Islet precursor cell (in vitro differentiated cells): Measurements from ENCODE around the gene PITPNB.

Experiments used
- DNase-seq: peaks from one replicate; pipeline ENCODE4 v3.0.0-alpha.2; 2018

Gene PITPNB

GRCh38 chr22:27919222-27919941 lies at the start of gene PITPNB:
Gene PITPNB (minus strand): TSS chr22:27919256. CDS start chr22:27919191, 65 bp downstream.
- DNase-seq: peak; percentile 98

GRCh38 chr22:27966168-27967064 lies 47.4 kb upstream of the PITPNB start:
- DNase-seq: no peak

- no peak for DNase-seq
Measured at GRCh38 chr22:27962268-27963044, 43.4 kb upstream of the PITPNB start.

GRCh38 chr22:27961680-27962079 lies 42.6 kb upstream of the PITPNB start:
- no peak for DNase-seq

- DNase-seq: no peak
Measured at GRCh38 chr22:27961182-27961581, 42.1 kb upstream of the PITPNB start.

GRCh38 chr22:27959335-27960090 lies 40.5 kb upstream of the PITPNB start:
- no peak for DNase-seq

GRCh38 chr22:27952779-27953178 lies 33.7 kb upstream of the PITPNB start:
- DNase-seq: no peak

GRCh38 chr22:27952091-27952490 lies 33.0 kb upstream of the PITPNB start:
- DNase-seq: peak; percentile 62

- DNase-seq: no peak
Measured at GRCh38 chr22:27949421-27949820, 30.4 kb upstream of the PITPNB start.

GRCh38 chr22:27948569-27948968 lies 29.5 kb upstream of the PITPNB start:
- DNase-seq: no peak

- no peak for DNase-seq
Measured at GRCh38 chr22:27947448-27947847, 28.4 kb upstream of the PITPNB start.

GRCh38 chr22:27941143-27941542 lies 22.1 kb upstream of the PITPNB start:
- no peak for DNase-seq

GRCh38 chr22:27937453-27937852 lies 18.4 kb upstream of the PITPNB start:
- no peak for DNase-seq

- no peak for DNase-seq
Measured at GRCh38 chr22:27935897-27936296, 16.8 kb upstream of the PITPNB start.

- DNase-seq: no peak
Measured at GRCh38 chr22:27934069-27934468, 15.0 kb upstream of the PITPNB start.

GRCh38 chr22:27933186-27933983 lies 14.3 kb upstream of the PITPNB start:
- no peak for DNase-seq

- DNase-seq: peak; percentile 59
Measured at GRCh38 chr22:27930331-27931060, 11.4 kb upstream of the PITPNB start.

- no peak for DNase-seq
Measured at GRCh38 chr22:27927608-27928007, 8.6 kb upstream of the PITPNB start.

- no peak for DNase-seq
Measured at GRCh38 chr22:27925331-27925730, 6.3 kb upstream of the PITPNB start.

- DNase-seq: peak; percentile 83
Measured at GRCh38 chr22:27919942-27920755, 1.1 kb upstream of the PITPNB start.
